Measurements from ENCODE around the gene ZCCHC7.
A peak's percentile ranks its signal among the peaks of the same experiment; 100 is the strongest.

The ZCCHC7 gene

GRCh38 chr9:37198039-37198729 lies 77.8 kb downstream of the ZCCHC7 start:
- Histone ChIP-seq H3K27me3 (ENCODE audit: insufficient read depth, poor library complexity, severe bottlenecking) (no peaks in the 10 kb centered on the region), H3K27ac (replicated peaks) (peak overlapping the region; percentile 14; the same call in 1 of the 2 replicates), H3K4me3 (replicated peaks; ENCODE audit: insufficient read depth, low read length) (no peak overlapping the region)
- TF ChIP-seq CTCF (IDR thresholded peaks at IDR 0.05; ENCODE audit: insufficient read depth, low read length) = no peak
- TF ChIP-seq POLR2AphosphoS5 (IDR thresholded peaks at IDR 0.05; ENCODE audit: low read depth) = no peak
- TF ChIP-seq SPI1 (IDR thresholded peaks at IDR 0.05; ENCODE audit: borderline replicate concordance, low read depth) = peak; percentile 74; the same call in 1 of the 2 replicates
- peak in 1 of 2 experiments; percentile 49 for DNase-seq (ENCODE audit: low read depth in 1 of 2, low spot score in 1 of 2)

DNA sequence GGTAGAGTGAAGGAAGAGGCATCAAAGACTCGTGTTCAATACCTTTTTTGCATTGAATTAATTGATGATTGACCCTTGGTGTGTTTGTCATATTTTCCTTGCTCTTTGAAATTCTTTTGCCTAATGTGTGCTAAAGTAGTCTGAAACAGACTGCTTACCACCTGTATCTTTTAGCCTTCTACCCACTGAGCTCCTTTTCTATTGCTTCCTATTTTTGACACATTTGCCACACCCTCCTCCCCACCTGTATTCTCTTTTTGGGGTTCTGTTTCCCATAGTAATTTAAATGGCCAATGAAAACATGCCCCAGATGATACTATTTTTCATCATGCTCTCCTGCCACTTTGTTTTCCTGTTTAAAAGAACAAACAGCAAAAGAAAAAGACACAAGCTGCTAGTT lies 78.5 kb downstream of the ZCCHC7 start:
- no peak for DNase-seq (ENCODE audit: low read depth in 1 of 2, low spot score in 1 of 2)
- Histone ChIP-seq H3K4me3 (replicated peaks; ENCODE audit: insufficient read depth, low read length) (no peak overlapping the region), H3K27ac (replicated peaks) (0 out of 2 replicates have a peak overlapping the region, but pooled peaks have one; percentile 14), H3K27me3 (ENCODE audit: insufficient read depth, poor library complexity, severe bottlenecking) (no peaks in the 10 kb centered on the region)
- no peak for TF ChIP-seq POLR2AphosphoS5 (IDR thresholded peaks at IDR 0.05; ENCODE audit: low read depth)
- no peak for TF ChIP-seq REST (IDR thresholded peaks at IDR 0.05; ENCODE audit: insufficient replicate concordance, low read depth)
- no peak for TF ChIP-seq SPI1 (IDR thresholded peaks at IDR 0.05; ENCODE audit: borderline replicate concordance, low read depth)
- no peak for TF ChIP-seq CTCF (IDR thresholded peaks at IDR 0.05; ENCODE audit: insufficient read depth, low read length)
- TF ChIP-seq GABPA (IDR thresholded peaks at IDR 0.05; ENCODE audit: low read depth) = no peak

- no peak overlapping the region for H3K27ac ChIP-seq (replicated peaks)
- TF ChIP-seq SPI1 (IDR thresholded peaks at IDR 0.05; ENCODE audit: borderline replicate concordance, low read depth) (no peak), POLR2AphosphoS5 (IDR thresholded peaks at IDR 0.05; ENCODE audit: low read depth) (no peak), CTCF (IDR thresholded peaks at IDR 0.05; ENCODE audit: insufficient read depth, low read length) (no peak), REST (IDR thresholded peaks at IDR 0.05; ENCODE audit: insufficient replicate concordance, low read depth) (no peak), GABPA (IDR thresholded peaks at IDR 0.05; ENCODE audit: low read depth) (no peak)
- no peaks in the 10 kb centered on the region for H3K27me3 ChIP-seq (ENCODE audit: insufficient read depth, poor library complexity, severe bottlenecking)
- DNase-seq (ENCODE audit: low read depth in 1 of 2, low spot score in 1 of 2) = no peak
- no peak overlapping the region for H3K4me3 ChIP-seq (replicated peaks; ENCODE audit: insufficient read depth, low read length)
Observed at GRCh38 chr9:37200433-37201005, 80.1 kb downstream of the ZCCHC7 start.

All from HL-60 (cell line).